DOHH2 (cell line): ENCODE measurements around the gene MRTO4.

Experiments used
- EZH2phosphoT487 ChIP-seq: fragments of 200-600 bp; sonication (generic); IDR thresholded peaks from 2 replicates; pipeline ENCODE4 v1.6.1; 2017; ENCODE audit warnings: borderline replicate concordance, mild to moderate bottlenecking, antibody characterized with exemption, low read length, moderate library complexity, mixed read lengths
- TF ChIP-seq, protein P1 (sequence below): fragments of 200-600 bp; sonication (generic); IDR thresholded peaks from one replicate; pipeline ENCODE4 v1.5.1; 2014; ENCODE audit warnings: antibody characterized with exemption, mild to moderate bottlenecking, low read depth, low read length; ENCODE audit not compliant: poor library complexity, severe bottlenecking

DNA sequence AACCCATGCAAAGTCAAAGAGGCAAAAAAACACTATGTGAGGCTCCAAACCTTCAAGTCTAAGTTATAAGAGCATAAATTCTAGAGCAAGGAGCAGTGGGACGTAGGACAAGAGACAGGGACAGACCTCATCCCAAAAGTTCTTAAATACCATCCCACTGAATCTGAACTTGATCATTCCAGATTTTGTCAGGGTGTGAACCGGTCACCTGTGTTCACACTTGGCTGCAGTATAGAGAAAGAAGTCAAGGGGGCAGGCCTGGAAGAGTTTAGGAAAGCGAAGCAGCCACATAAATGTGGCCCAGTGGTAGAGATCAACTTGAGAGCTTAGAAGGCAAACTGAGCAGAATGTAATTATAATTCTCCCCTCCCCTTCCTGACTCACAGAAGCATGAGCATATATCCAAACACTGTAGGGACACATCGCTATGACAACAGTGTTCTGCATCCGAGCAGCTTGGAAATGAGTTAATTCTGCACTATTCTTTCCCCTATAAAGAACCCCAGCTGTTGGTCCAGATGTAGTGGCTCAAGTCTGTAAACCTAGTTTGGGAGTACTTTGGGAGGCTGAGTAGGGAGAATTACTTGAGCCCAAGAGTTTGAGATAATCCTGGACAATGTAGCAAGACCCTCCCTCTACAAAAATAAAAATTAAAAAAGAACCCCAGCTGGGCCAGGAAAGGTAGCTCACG lies 57.7 kb downstream of the MRTO4 start:
- TF ChIP-seq, protein P1, sequence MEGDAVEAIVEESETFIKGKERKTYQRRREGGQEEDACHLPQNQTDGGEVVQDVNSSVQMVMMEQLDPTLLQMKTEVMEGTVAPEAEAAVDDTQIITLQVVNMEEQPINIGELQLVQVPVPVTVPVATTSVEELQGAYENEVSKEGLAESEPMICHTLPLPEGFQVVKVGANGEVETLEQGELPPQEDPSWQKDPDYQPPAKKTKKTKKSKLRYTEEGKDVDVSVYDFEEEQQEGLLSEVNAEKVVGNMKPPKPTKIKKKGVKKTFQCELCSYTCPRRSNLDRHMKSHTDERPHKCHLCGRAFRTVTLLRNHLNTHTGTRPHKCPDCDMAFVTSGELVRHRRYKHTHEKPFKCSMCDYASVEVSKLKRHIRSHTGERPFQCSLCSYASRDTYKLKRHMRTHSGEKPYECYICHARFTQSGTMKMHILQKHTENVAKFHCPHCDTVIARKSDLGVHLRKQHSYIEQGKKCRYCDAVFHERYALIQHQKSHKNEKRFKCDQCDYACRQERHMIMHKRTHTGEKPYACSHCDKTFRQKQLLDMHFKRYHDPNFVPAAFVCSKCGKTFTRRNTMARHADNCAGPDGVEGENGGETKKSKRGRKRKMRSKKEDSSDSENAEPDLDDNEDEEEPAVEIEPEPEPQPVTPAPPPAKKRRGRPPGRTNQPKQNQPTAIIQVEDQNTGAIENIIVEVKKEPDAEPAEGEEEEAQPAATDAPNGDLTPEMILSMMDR, result no peak
- no peak for TF ChIP-seq EZH2phosphoT487
